SW480 (cell line): ENCODE data around the gene BABAM2.
A peak's percentile ranks its signal among the peaks of the same experiment; 100 is the strongest.

Experiments used
- DNase-seq: peaks from one replicate; pipeline ENCODE4 v3.0.0-alpha.2; 2016; ENCODE audit warnings: low spot score

Gene BABAM2

DNA sequence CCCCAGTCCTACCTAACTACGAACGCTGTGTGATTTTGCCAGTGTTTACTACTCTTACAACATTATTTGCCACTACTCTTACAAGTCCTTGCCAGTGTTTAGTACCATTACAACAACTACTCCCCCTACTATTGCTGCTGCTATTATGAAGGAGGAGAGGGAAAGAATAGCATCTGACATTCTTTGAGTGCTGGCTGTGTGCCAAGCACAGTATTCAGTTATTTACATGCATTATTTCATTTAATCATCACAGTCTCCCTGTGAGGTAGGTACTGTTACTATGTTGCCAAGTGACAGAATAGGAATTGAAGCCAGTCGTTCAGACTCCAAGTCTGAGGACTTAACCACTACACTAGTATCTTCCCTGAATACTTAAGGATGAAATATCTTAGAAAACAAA lies 316.2 kb downstream of the BABAM2 start:
- DNase-seq, result no peak

DNA sequence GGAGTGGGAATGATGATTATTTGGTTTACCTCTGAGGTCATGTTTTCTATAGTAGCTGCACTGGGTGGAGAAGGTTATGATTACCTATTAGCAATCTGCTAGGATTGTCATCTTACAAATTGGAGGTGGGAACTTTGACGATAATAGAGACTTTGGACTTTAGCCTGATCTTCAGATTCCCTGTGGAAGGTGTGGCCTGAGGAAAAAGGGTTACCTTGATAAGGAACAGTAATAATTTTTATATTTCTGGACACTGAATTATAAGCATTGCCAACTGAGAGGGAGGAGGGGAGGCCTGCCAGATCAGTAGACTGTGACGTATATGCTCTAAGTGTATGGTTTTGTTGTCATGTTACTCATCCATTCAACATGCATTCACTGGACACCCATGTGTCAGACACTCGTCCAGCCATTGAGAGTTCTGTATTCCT lies 318.7 kb downstream of the BABAM2 start:
- no peak for DNase-seq

DNA sequence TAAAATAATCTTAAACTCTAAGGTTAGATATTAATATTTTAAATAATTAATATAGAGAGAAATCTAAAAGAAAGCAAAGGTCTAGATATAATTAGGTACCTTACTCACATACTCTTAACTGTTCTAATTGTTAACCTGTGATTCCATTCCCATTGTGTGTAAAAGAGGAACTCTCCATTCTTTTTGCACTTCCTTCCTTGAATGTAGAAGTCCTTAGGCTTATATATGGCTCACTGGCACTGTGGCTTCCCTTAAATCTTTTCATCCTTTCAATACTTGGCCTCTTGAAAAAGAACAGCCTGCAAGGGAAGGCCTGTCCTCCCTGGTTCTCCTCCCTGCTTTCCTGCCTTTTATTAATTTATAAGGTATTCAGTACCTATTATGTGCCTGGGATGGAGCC lies 319.3 kb downstream of the BABAM2 start:
- no peak for DNase-seq

DNA sequence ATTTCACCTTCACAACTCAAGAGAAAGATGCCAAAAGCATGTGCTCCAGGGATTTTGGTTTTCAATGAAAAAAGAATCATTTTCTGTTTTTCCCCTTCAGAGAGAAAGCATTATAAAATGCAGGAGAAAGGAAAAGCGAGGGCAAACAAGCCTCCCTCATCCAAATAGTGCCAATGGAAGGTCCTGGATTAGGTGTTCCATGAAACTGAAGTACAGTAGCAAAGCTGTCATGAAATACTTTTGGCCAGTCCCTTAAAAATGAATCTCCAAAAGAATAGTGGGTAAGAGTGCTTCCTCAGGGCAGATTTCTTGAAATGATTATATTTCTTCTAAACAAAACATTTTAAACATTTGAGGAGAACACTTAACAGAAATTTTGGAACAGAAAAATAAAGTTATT lies 320.0 kb downstream of the BABAM2 start:
- no peak for DNase-seq

DNA sequence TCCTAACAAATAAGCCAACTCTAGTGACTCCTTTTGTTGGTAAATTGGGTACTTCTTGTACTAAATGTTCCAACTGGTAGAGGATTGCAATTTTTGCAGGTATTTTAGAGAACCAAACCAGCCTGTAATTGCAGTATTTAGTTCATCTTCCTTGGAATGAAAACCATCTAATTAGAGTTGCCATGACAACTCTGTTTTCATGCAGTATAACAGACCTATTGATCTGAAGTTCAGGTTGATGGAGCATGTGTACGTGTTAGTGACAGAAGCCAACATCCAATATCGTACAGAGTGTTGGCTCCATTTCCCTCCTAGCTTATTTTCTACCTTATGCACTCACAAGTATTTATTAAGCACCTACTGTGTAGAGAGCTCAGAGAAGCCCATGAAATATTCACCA lies 325.8 kb downstream of the BABAM2 start:
- DNase-seq, result no peak

DNA sequence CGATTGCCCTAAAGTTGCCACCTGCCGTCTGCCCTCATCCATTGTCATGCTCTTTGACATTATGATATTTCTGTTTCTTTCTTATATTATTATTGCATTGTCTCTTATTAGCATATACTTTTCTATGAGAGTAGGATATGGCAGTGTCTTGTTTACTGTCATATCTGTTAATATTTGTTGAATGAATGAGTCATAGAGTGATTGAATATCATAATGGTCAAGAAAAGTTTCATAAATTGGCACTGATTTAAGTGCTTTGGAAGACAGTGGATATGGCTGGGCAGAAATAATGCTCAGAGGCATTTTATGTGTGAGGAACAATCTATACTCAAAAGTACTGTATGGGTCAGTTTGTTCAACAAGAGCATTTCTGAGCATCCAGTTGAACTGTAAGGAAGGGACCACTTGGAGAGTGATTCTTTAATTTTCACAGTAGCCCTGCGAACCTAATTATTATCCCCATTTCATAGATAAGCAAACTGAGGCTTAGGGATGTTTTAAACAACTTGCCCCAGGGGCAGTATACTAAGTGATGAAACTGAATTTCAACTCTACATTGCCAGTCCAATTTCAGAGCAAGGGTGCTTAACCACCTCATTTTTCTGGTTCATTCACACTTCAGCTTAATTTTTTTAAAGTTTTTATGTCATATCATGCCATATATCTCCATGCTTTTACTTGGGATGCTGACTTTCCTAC lies 326.7 kb downstream of the BABAM2 start:
- no peak for DNase-seq

DNA sequence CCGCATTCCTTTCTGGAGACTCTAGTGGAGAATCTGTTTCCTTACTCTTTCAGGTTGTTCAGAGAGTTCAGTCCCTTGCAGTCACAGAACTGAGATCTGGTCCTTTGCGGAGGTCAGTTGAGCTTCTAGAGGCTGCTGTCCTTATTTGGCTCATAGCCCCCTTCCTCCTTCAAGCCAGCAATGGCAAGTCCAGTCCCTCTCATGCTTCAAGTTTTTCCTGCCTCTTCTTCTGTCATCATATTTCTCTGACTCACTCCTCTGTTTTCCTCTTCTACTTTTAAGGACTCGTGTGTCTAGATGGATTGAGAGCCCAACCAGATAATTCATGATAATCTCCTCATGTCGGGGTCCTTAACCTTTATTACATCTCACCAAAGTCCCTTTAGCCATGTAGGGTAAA lies 328.6 kb downstream of the BABAM2 start:
- DNase-seq, result no peak

DNA sequence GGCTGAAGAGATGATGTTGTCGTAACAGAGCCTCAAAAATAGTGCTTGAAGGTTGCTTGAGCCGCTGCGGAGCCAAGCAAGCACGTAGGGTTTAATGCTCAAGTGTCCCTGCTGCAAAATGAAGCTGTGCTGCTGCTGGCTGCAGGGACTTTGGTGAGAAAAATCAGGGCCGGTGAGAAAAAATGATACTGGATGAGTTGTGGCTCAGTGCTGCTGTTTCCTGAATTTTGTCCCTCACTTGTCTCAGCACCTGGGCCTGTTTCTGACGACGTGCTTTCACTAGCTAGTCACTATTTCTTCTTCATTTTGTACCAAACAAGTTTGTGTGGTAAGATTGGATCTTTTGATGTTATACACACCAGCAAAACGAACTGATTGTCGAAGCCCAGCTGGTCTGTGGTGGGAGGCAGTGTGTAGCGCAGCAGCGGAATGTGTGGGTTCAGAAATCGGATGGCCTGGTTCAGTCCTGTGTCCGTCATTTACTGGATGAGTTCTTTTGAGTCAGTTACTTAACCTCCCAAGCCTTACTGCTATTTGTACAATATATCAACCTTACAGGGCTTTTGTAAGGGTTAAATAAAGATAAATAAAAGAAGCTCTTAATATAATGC lies 329.3 kb downstream of the BABAM2 start:
- DNase-seq, result no peak

DNA sequence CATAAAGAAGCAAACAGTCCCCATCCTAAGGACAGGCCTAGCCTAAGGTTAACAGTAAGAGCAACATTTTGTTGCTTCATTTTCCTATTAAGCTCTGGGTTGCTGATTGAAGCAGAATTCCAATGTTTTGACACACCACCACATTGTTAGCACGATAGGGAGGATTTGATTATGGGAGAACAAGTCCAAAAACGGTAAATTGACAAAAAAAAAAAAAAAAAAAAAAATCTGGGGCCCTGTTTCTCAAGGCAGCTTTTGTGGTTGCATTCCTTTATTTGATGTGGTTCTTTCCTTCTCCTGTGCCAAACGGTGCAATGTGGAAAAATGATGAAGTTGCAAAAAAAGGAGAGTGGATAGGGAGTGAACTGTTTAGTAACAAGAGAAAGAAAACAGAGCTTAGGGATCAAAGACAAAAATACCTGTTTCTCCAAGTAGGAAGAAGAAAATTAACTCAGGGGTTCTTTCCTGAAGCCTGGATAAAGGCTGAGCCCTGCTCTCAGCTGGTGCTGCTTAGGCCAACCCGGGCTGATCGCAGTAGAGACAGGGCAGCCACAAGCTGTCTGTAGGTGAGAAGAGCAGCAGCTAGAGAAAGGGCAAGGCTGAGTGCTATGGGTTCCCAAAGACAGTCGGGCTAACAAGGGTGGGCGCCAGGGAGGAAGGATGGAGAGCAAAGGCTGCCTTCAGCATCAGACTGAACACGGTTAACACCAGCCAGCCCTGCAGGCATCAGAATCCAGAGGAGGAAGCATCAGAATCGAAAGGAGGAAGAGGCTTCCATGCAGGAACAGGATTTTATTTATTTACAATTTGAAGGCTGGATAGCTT lies 334.3 kb downstream of the BABAM2 start:
- peak; percentile 74 for DNase-seq

DNA sequence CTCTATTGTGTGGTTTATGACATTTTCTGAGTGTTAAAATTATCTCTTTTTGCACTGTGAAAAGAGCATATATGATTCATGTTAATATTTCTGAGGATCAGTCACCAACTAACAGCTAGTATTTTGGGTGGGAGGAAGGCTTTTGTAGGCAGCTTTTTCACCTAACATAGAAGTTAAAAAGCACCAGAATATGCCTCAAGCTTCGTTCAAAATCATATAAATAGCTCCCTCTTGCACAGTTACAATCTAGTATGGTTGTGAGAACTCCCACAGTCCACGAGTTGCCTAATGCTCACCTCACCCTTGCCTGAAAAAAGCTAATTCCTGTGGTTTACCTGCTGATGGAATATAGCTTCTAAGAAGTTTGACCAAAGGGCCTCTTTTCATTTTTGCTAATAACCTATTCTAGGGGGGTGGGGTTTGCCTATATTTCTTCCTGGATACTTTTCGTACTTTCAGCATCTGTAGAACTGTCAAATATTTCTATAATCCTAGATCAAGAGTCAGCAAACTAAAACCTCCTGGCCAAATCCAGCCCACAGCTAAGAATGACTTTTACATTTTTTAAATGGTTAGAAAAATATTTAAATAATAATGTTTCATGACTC lies 335.0 kb downstream of the BABAM2 start:
- DNase-seq, result peak; percentile 23

DNA sequence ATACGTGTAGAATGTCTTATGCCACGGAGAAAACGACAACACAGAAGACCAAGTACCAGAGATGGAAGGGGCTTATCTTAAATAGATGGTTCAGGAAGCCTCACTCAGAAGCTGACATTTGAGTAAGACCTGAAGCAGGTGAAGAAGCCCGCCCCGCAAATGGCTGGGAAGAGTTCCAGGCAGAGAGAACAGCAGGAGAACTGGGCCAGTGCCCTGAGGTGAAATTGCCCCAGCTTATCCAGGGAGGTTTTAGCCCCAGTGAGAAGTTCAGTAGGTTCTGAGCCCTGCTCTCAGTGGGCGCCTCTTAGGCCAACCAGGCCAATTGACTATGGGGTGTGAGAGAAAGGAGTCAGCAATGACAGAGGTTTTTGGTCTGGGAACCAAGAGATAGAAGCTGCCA lies 336.0 kb downstream of the BABAM2 start:
- DNase-seq, result no peak

DNA sequence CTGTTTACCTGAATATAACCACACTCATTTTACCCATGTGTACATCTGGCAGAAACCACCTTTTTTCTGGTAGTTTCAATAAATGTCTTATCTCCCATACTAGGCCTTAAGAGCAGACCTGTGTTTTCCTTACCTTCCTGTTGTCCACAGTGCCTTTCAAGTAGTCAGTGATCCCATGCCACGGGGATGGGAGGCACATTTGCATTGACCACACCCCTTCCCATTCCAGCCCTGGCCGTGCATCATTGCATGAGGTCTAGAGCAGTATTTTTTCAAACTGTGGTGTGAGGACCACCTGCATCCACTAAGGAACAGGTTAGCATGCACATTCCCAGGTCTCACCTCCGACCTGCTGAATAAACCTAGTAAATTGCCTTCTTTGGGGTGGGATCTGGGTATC lies 337.0 kb downstream of the BABAM2 start:
- DNase-seq, result no peak

DNA sequence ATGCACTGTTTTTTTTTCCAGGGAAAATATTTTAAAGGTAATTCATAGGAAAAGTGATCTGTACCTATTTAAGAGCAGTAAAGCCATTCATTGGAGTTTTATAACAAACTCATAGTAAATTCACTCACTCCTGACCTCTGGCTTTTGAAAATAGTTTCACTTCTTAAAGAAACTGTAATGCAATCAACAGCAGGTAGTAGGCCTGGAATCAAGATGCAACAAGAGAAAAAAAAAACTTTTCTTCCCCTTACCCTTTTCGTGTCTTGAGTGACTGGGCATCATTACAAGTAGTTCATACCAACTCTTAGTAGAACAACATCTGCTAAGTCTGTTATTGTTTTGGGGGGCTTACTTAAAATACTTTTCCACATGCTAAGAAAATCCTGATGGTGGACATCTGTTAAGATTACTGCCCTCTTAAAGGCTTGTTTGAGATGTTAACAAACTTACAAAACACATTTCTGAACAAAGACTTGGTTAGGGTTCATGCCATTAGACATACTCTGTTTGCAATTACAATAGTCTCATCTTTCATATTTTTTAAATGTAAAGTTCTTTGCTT lies 338.0 kb downstream of the BABAM2 start:
- no peak for DNase-seq

DNA sequence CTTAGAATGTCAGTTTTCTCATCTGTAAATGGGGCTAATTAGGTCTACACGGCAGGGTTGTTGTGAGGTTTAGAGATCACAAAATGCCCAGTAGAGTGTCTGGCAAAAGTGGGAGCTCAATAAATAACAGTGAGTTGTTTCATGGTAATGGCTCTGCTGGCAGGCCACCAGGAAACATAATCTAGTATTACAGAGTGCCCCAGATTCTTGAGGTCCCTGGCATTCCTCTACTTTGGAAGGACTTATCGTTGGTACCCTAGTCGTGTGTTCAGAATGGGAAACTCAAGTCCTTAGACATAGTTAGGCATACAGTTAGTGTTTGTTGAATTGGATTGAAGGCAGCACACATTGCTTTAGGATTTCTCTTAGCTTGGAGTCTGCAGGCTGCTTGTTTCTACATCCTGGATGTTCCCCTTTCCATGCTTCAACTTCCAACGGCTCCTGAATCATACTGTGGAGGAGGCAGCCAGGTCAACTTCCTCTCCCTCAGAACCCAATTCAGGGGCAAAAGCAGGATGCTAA lies 340.6 kb downstream of the BABAM2 start:
- no peak for DNase-seq

DNA sequence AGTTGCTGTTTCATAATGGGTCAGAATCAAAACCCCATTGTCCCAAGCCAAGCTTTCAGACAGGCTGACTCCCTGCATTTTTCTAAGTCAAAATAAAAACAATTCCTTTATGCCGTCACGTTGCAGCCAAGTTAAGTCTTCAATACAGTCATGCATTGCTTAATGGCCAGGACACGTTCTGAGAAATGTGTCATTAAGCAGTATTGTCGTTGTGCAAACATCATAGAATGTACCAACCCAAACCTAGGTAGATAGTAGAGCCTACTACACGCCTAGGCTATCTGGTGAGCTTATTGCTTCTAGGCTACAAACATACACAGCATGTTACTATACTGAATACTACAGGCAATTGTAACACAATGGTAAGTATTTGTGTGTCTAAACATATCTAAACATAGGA lies 341.8 kb downstream of the BABAM2 start:
- no peak for DNase-seq

DNA sequence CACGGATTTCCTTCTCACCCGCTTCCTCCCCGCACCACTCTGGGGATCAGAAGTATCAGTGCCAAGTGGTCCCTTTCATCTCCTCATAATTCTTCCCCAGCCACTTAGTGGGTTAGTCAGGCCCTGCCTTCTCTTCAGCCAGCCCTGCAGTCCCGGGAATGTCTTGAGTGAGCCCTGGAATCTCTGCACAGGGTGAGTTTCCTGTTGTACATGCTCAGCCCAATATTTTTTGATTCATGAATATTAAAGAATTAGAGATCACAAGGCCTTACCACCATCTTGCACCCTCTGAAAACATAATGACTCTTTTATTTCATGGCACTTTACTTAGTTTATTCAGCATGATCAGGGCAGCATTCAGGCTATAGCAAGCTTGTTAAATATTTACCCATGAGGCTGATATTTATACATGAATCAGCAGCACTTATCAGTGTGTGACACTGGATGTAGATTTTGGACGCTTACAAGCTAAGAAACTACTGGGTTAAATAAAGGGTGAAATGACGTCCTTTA lies 342.7 kb downstream of the BABAM2 start:
- DNase-seq, result peak; percentile 31

DNA sequence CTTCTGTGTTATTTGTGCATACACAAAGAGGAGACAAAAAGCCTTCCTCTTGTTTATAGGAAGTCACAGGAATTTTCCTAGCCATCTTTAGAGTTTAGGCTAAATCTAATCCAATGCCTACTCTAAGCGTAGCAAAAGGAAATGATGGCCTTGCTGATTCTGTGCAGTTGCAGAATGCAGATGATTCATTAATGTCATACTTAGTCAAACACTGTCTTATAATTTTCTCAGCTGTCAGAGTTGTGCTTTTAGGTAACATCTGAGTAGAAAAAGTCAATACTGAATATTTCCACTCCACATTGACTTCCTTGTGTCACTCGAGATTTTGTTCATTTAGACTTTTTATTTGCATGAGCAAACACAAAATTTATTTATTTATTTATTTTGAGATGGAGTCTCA lies 344.3 kb downstream of the BABAM2 start:
- DNase-seq, result no peak

DNA sequence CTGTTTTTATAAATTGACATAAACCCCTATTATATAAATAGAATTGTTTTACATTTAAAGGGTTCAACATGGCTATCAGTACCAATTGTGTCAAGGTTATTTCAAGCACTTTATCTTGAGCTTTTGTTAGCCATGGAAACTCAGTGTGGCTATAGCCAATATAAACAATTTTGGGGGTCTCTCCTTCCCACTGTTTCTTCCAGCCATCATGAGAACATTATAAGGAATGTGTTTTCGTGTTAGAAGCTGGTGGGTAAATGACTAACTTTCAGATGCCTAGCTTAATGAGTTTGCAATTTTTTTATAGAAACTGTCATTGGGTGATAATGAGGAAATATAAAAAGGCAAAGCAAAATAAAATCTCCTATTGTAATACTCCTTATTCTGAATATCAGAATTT lies 348.7 kb downstream of the BABAM2 start:
- no peak for DNase-seq

DNA sequence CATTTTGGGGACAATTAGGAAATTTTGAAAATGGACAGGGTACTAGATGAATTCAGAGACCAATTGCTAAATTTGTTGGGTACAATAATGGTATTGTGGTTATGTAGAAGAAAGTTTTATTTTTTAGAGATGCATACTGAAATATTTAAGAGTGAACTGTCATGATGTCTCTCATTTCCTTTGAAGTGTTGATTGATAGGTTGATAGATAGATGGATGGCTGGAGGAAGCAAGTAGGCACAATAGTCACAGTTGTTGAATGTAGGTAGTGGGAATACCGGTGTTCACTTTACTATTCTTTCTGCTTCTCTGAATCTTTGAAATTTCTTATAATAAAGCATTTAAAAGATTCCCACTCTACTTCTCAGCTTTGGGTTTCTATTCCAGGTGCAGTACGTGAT lies 350.4 kb downstream of the BABAM2 start:
- DNase-seq, result no peak

DNA sequence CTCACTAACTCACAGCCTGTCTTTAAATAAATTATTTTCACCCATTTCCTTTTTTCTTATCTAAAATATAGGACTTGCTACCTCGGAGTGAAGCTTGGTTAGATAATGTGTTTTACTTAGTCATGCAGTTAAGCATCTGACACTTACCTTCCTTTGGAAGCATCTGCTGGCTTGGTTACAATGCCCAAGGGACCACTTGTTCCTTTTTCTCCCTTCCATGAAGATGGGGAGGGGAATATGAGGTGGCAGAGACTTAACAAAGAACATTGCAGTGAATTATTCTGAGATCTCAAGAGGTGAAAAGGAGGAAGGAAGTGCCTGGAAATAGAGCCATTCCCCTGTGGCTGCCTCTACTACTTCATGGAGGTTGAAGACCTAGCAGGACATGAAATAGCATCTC lies 356.8 kb downstream of the BABAM2 start:
- no peak for DNase-seq

DNA sequence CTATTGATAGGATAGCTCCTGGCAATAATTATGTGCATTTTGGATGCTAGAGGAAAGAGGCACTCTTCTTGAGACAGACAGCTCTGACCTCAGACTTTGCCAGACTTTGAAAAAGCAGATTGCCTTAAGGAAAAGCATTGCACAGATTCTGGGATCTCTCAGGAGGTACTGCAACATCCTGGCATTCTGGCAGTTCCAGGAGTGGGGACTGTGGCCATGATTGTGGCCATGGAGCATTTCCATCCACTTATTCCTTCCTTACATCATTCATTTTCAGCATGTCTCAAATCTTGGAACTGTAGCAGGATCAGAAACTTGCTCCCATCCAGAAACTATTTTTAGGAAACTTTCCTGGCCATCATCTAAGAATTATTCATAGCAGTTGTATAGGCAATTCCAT lies 357.2 kb downstream of the BABAM2 start:
- no peak for DNase-seq

DNA sequence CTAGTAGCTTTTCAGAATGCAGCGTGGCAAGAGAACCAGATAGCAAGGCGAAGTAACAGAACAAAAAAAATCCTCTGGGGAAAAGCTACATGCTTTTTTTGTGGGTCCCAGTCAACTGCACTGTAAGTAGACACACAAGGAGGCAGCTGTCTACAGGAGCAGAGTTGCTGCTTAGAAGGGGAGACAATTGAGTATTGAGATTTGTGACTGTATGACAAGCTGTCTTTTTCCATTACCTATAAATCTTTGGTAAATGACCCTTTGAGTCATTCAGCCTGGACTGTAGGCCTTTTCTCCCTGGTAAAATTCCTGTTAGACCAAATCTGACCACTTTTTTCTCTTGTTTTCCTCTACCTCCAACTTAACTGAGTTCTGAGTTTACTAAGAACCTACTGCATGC lies 358.0 kb downstream of the BABAM2 start:
- no peak for DNase-seq
